Fibroblast of mammary gland (primary cell): ENCODE results near the gene ASCC3.

ENCODE experiments used
- DNase-seq: peaks from one replicate; pipeline ENCODE4 v3.0.0-alpha.2; 2010; ENCODE audit warnings: low read depth
- H3K4me3 ChIP-seq: 2 replicates; pipeline ENCODE4 v1.5.1; 2011; ENCODE audit warnings: low read depth, mild to moderate bottlenecking, low read length, moderate library complexity; ENCODE audit not compliant: control insufficient read depth
- TF ChIP-seq, protein P1 (sequence below): conservative IDR thresholded peaks from 2 replicates; pipeline ENCODE4 v1.5.1; 2011; ENCODE audit warnings: low read depth, low read length, inconsistent platforms; ENCODE audit not compliant: control insufficient read depth, insufficient read depth

ASCC3 gene

GRCh38 chr6:100918152-100918551 lies 37.0 kb upstream of the ASCC3 start:
- TF ChIP-seq, protein P1, sequence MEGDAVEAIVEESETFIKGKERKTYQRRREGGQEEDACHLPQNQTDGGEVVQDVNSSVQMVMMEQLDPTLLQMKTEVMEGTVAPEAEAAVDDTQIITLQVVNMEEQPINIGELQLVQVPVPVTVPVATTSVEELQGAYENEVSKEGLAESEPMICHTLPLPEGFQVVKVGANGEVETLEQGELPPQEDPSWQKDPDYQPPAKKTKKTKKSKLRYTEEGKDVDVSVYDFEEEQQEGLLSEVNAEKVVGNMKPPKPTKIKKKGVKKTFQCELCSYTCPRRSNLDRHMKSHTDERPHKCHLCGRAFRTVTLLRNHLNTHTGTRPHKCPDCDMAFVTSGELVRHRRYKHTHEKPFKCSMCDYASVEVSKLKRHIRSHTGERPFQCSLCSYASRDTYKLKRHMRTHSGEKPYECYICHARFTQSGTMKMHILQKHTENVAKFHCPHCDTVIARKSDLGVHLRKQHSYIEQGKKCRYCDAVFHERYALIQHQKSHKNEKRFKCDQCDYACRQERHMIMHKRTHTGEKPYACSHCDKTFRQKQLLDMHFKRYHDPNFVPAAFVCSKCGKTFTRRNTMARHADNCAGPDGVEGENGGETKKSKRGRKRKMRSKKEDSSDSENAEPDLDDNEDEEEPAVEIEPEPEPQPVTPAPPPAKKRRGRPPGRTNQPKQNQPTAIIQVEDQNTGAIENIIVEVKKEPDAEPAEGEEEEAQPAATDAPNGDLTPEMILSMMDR, result no peak
- DNase-seq, result no peak
- H3K4me3 ChIP-seq, result no peak overlapping the region

DNA sequence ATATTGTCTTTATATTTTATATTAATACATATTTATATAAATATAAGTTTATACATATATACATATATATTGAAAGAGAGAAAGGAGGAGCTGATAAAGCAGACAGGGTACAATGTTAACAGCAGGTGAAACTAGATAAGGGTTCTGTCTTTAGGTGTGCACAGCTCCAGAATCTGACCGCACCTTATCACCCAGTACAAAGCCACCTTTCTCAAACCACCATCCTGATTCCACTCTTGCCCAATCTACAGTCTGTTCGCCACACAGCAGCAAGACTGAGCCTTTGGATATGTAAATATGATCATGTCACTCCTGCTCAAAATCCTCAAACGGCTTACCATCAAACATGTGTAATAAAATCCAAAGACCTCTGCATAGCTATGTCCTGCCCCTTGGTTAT lies 34.7 kb upstream of the ASCC3 start:
- TF ChIP-seq, protein P1, result no peak
- H3K4me3 ChIP-seq, result no peak overlapping the region
- no peak for DNase-seq

DNA sequence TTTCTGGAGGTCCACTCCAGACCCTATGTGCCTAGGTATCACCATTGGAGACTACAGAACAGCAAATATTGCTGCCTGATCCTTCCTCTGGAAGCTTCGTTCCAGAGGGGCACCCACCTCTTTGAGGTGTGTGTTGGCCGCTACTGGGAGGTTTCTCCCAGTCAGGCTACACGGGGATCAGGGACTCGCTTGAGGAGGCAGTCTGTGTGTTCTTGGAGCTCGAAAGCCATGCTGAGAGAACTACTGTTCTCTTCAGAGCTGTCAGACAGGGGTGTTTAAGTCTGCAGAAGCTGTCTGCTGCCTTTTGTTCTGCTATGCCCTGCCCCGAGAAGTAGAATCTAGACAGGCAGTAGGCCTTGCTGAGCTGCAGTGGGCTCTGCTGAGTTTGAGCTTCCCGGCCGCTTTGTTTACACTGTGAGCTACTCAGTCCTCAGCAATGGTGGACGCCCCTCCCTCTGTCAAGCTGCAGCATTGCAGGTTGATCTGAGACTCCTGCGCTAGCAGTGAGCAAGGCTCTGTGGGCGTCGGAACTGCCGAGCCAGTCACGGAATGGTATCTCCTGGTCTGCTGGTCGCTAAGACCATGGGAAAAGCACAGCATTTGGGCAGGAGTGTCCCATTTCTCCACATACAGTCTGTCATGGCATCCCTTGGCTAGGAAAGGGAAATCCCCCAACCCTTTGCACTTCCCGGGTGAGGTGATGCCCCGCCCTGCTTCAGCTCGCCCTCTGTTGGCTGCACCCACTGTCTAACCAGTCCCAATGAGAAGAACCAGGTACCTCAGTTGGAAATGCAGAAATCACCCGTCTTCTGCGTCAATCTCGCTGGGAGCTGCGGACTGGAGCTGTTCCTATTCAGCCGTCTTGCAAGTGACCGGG lies 32.5 kb upstream of the ASCC3 start:
- no peak for DNase-seq
- H3K4me3 ChIP-seq, result no peak overlapping the region
- TF ChIP-seq, protein P1, result no peak

- H3K4me3 ChIP-seq, result no peak overlapping the region
- DNase-seq, result peak; percentile 2
- TF ChIP-seq, protein P1, result no peak
Measured at GRCh38 chr6:100906325-100906724, 25.2 kb upstream of the ASCC3 start.

- no peak for DNase-seq
- no peak overlapping the region for H3K4me3 ChIP-seq
- TF ChIP-seq, protein P1, result no peak
Measured at GRCh38 chr6:100905067-100905466, 23.9 kb upstream of the ASCC3 start.

- DNase-seq, result no peak
- TF ChIP-seq, protein P1, result no peak
- H3K4me3 ChIP-seq, result no peak overlapping the region
Measured at GRCh38 chr6:100904316-100904715, 23.2 kb upstream of the ASCC3 start.
